Bronchial epithelial cell (primary cell): ENCODE results near the gene MYPN. TPM values are rescaled to one million over a fixed set of nuclear protein-coding genes. Genes with fewer than 3 reads are reported as not detected.

Experiments
- DNase-seq: peaks from one replicate; pipeline ENCODE4 v3.0.0-alpha.2; 2010; ENCODE audit warnings: low read depth
- FAIRE-seq: peaks from 2 replicates; lab custom pipeline; 2011; peaks lifted over from hg19 to GRCh38; lab: Jason Lieb, UNC
- H3K27me3 ChIP-seq: 2 replicates; pipeline ENCODE4 v1.5.1; 2011; ENCODE audit warnings: low read length; ENCODE audit not compliant: control insufficient read depth, insufficient read depth
- H3K36me3 ChIP-seq: 2 replicates; pipeline ENCODE4 v1.5.1; 2011; ENCODE audit warnings: low read length; ENCODE audit not compliant: control insufficient read depth, insufficient read depth
- H3K4me3 ChIP-seq: 2 replicates; pipeline ENCODE4 v1.5.1; 2011; ENCODE audit warnings: mild to moderate bottlenecking, low read depth, low read length, control low read depth
- CTCF ChIP-seq: IDR thresholded peaks from 2 replicates; pipeline ENCODE4 v1.5.1; 2011; ENCODE audit warnings: mild to moderate bottlenecking, moderate library complexity, low read length, control low read depth, inconsistent platforms; ENCODE audit not compliant: insufficient read depth, severe bottlenecking
- total RNA-seq: library from RNA; depleted of rRNA; stranded (reverse); fragments of >200 nt; gene quantifications from 2 replicates; pipeline ENCODE4 v1.2.1, GENCODE V29; 2014

MYPN gene
- total RNA-seq, 1 donor from 2014 or later = not detected

GRCh38 chr10:68222391-68222790, 113.1 kb downstream of the MYPN start:
- no peak for TF ChIP-seq CTCF

GRCh38 chr10:68223535-68224165, 114.4 kb downstream of the MYPN start:
- no peak for TF ChIP-seq CTCF
- Histone ChIP-seq H3K27me3 (no peaks in the 10 kb centered on the region), H3K4me3 (no peak overlapping the region), H3K36me3 (no peaks in the 10 kb centered on the region)
- no peak for FAIRE-seq
- DNase-seq = no peak

More at GRCh38 chr10:68222391-68222790, 113.1 kb downstream of the MYPN start:
- FAIRE-seq (no peak), DNase-seq (peak; percentile 17)
- no peaks in the 10 kb centered on the region for H3K36me3 ChIP-seq
- H3K27me3 ChIP-seq = no peaks in the 10 kb centered on the region
- H3K4me3 ChIP-seq = no peak overlapping the region

- no peak overlapping the region for H3K4me3 ChIP-seq
- H3K27me3 ChIP-seq = no peaks in the 10 kb centered on the region
- no peak for TF ChIP-seq CTCF
- DNase-seq (peak; percentile 89), FAIRE-seq (no peak)
- no peaks in the 10 kb centered on the region for H3K36me3 ChIP-seq
Measured at GRCh38 chr10:68224810-68225209, 115.5 kb downstream of the MYPN start.

- FAIRE-seq = no peak
- no peaks in the 10 kb centered on the region for H3K27me3 ChIP-seq
- TF ChIP-seq CTCF = no peak
- H3K36me3 ChIP-seq = no peaks in the 10 kb centered on the region
- no peak overlapping the region for H3K4me3 ChIP-seq
- DNase-seq = no peak
Measured at GRCh38 chr10:68230268-68230667, 121.0 kb downstream of the MYPN start.

- FAIRE-seq (no peak), DNase-seq (peak; percentile 27)
- no peaks in the 10 kb centered on the region for H3K27me3 ChIP-seq
- peak; percentile 32 for TF ChIP-seq CTCF
- no peaks in the 10 kb centered on the region for H3K36me3 ChIP-seq
- H3K4me3 ChIP-seq = peak overlapping the region; percentile 55
Measured at GRCh38 chr10:68231106-68231816, 122.0 kb downstream of the MYPN start.
